Measurements from ENCODE around the gene VEZF1.

- TF ChIP-seq RFX5 (IDR thresholded peaks at IDR 0.05; ENCODE audit: low read depth, low read length), result no peak
- TF ChIP-seq CTCF (conservative IDR thresholded peaks at IDR 0.05; ENCODE audit: low read depth, low read length), result no peak
- no peak for TF ChIP-seq MAFK (IDR thresholded peaks at IDR 0.05; ENCODE audit: low read depth, low read length)
Measured at GRCh38 chr17:57993471-57994365, 5.7 kb upstream of the VEZF1 start.
